Fibroblast of lung (primary cell): ENCODE results near the gene GPR139. TPM values are rescaled to one million over a fixed set of nuclear protein-coding genes. Genes with fewer than 3 reads are reported as not detected.

ENCODE experiments used
- DNase-seq, 2 donors: peaks; one replicate each; pipeline versions ENCODE4 v3.0.0 to v3.0.0-alpha.2; 2010; ENCODE audit warnings: low read depth in 2 of 2
- H2AFZ ChIP-seq: 2 replicates; pipeline ENCODE4 v1.5.1; 2012; ENCODE audit warnings: low read length, control low read depth, inconsistent platforms
- H3K27ac ChIP-seq: 2 replicates; pipeline ENCODE4 v1.5.1; 2011; ENCODE audit warnings: low read length, control low read depth; ENCODE audit not compliant: insufficient read depth
- H3K27me3 ChIP-seq: 2 replicates; pipeline ENCODE4 v1.5.1; 2011; ENCODE audit warnings: mild to moderate bottlenecking, low read length; ENCODE audit not compliant: control insufficient read depth, insufficient read depth
- H3K36me3 ChIP-seq: 2 replicates; pipeline ENCODE4 v1.5.1; 2011; ENCODE audit warnings: low read length; ENCODE audit not compliant: control insufficient read depth, insufficient read depth
- H3K4me1 ChIP-seq: 2 replicates; pipeline ENCODE4 v1.5.1; 2011; ENCODE audit warnings: low read length; ENCODE audit not compliant: control insufficient read depth, insufficient read depth; ENCODE audit errors: extremely low read depth
- H3K4me2 ChIP-seq: 2 replicates; pipeline ENCODE4 v1.5.1; 2011; ENCODE audit warnings: low read length, control low read depth; ENCODE audit not compliant: insufficient read depth; ENCODE audit errors: extremely low read depth
- H3K4me3 ChIP-seq, 4 experiments: fragments of 200-600 bp in 1 of 4; sonication (generic) in 1 of 4; replicated peaks in 1 of 4; 2 replicates each; pipeline ENCODE4 v1.5.1; 2011 to 2016; ENCODE audit warnings: low read length in 4 of 4, low read depth in 3 of 4, mild to moderate bottlenecking in 3 of 4, control low read depth in 2 of 4, inconsistent platforms in 1 of 4, mixed read lengths in 1 of 4; ENCODE audit not compliant: insufficient read depth in 1 of 4; ENCODE audit errors: control extremely low read depth in 1 of 4
- H3K79me2 ChIP-seq: 2 replicates; pipeline ENCODE4 v1.5.1; 2012; ENCODE audit warnings: mild to moderate bottlenecking, low read length, inconsistent platforms; ENCODE audit not compliant: control insufficient read depth, insufficient read depth
- H3K9ac ChIP-seq: 2 replicates; pipeline ENCODE4 v1.5.1; 2011; ENCODE audit warnings: mild to moderate bottlenecking, low read length, control low read depth; ENCODE audit not compliant: insufficient read depth
- H3K9me3 ChIP-seq: 2 replicates; pipeline ENCODE4 v1.5.1; 2012; ENCODE audit warnings: low read depth, low read length; ENCODE audit not compliant: control insufficient read depth, insufficient read depth
- H4K20me1 ChIP-seq: 2 replicates; pipeline ENCODE4 v1.5.1; 2011; ENCODE audit warnings: low read length; ENCODE audit not compliant: control insufficient read depth, insufficient read depth; ENCODE audit errors: extremely low read depth
- EZH2 ChIP-seq: IDR thresholded peaks from 2 replicates; pipeline ENCODE4 v1.5.1; 2012; ENCODE audit warnings: low read length, control low read depth, mild to moderate bottlenecking; ENCODE audit errors: missing control alignments
- polyA plus RNA-seq, 2 donors: library from polyadenylated mRNA; depleted of rRNA in 1 of 2; stranded (reverse) in 1 of 2; unstranded in 1 of 2; fragments of >200 nt; gene quantifications; 2 replicates each; pipeline ENCODE4 v1.2.1, GENCODE V29; 2011 to 2012; ENCODE audit warnings: missing spikeins in 1 of 2
- total RNA-seq: library from RNA; depleted of rRNA; stranded (reverse); fragments of >200 nt; gene quantifications from 2 replicates; pipeline ENCODE4 v1.2.1, GENCODE V29; 2014
- TF ChIP-seq, protein P1 (sequence below), 2 donors: IDR thresholded peaks in 1 of 2; conservative IDR thresholded peaks in 1 of 2; 1 replicate in 1 of 2; 2 replicates in 1 of 2; pipeline ENCODE4 v1.5.1; 2011 to 2012; ENCODE audit warnings: low read length in 2 of 2, control low read depth in 1 of 2, inconsistent platforms in 1 of 2, low read depth in 1 of 2, mild to moderate bottlenecking in 1 of 2

GPR139 gene
- total and polyA plus RNA-seq, 2 donors (not counting 1 experiment from before 2014, with no cell fraction given): not detected

DNA sequence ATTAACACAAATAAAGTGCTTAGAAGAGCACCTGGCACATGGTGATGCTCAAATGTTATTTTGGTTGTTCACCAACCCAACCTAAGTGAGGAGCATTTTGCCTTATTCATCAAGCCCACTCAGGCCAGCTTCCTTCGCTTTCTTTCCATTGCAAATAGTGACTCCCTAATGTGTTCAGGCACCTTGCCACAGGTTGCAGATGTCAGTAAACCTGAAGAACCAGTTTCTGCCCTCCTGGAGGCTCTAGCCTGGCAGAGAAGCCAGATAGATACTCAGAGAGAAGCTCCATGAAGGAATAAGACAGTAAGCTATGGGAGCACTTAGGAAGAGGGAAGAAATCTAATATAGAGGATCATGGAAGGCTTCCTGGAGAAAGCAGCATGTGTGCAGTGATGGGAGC is 23.9 kb downstream of the GPR139 start:
- no peak overlapping the region for H3K9ac ChIP-seq
- no peak for DNase-seq
- H3K79me2 ChIP-seq: no peaks in the 10 kb centered on the region
- H2AFZ ChIP-seq: no peak overlapping the region
- H3K4me2 ChIP-seq: no peak overlapping the region
- H3K4me1 ChIP-seq: no peaks in the 10 kb centered on the region
- TF ChIP-seq, protein P1, sequence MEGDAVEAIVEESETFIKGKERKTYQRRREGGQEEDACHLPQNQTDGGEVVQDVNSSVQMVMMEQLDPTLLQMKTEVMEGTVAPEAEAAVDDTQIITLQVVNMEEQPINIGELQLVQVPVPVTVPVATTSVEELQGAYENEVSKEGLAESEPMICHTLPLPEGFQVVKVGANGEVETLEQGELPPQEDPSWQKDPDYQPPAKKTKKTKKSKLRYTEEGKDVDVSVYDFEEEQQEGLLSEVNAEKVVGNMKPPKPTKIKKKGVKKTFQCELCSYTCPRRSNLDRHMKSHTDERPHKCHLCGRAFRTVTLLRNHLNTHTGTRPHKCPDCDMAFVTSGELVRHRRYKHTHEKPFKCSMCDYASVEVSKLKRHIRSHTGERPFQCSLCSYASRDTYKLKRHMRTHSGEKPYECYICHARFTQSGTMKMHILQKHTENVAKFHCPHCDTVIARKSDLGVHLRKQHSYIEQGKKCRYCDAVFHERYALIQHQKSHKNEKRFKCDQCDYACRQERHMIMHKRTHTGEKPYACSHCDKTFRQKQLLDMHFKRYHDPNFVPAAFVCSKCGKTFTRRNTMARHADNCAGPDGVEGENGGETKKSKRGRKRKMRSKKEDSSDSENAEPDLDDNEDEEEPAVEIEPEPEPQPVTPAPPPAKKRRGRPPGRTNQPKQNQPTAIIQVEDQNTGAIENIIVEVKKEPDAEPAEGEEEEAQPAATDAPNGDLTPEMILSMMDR (conservative IDR thresholded peaks at IDR 0.05 in 1 of 2, IDR thresholded peaks at IDR 0.05 in 1 of 2; ENCODE audit: low read depth in 1 of 2, low read length in 2 of 2): no peak
- no peak for TF ChIP-seq EZH2
- no peak overlapping the region for H3K4me3 ChIP-seq
- H3K36me3 ChIP-seq: no peaks in the 10 kb centered on the region
- no peaks in the 10 kb centered on the region for H4K20me1 ChIP-seq
- no peak overlapping the region for H3K27ac ChIP-seq
- H3K9me3 ChIP-seq: no peaks in the 10 kb centered on the region
- no peaks in the 10 kb centered on the region for H3K27me3 ChIP-seq

GRCh38 chr16:20045886-20046285 is 27.8 kb downstream of the GPR139 start:
- Histone ChIP-seq H3K79me2 (no peaks in the 10 kb centered on the region), H3K4me2 (no peak overlapping the region), H3K9ac (no peak overlapping the region), H3K27me3 (no peaks in the 10 kb centered on the region), H3K9me3 (no peaks in the 10 kb centered on the region), H4K20me1 (no peaks in the 10 kb centered on the region), H3K4me3 (no peak overlapping the region), H3K36me3 (no peaks in the 10 kb centered on the region), H2AFZ (no peak overlapping the region), H3K4me1 (no peaks in the 10 kb centered on the region), H3K27ac (no peak overlapping the region)
- TF ChIP-seq, protein P1 (conservative IDR thresholded peaks at IDR 0.05 in 1 of 2, IDR thresholded peaks at IDR 0.05 in 1 of 2; ENCODE audit: low read depth in 1 of 2, low read length in 2 of 2): no peak
- no peak for TF ChIP-seq EZH2
- DNase-seq: no peak

- no peaks in the 10 kb centered on the region for H3K27me3 ChIP-seq
- no peak for DNase-seq
- no peaks in the 10 kb centered on the region for H3K4me1 ChIP-seq
- TF ChIP-seq, protein P1 (conservative IDR thresholded peaks at IDR 0.05 in 1 of 2, IDR thresholded peaks at IDR 0.05 in 1 of 2; ENCODE audit: low read depth in 1 of 2, low read length in 2 of 2): no peak
- no peak for TF ChIP-seq EZH2
- no peak overlapping the region for H3K4me2 ChIP-seq
- H3K9ac ChIP-seq: no peak overlapping the region
- H3K79me2 ChIP-seq: no peaks in the 10 kb centered on the region
- H3K27ac ChIP-seq: no peak overlapping the region
- H2AFZ ChIP-seq: no peak overlapping the region
- H4K20me1 ChIP-seq: no peaks in the 10 kb centered on the region
- no peaks in the 10 kb centered on the region for H3K9me3 ChIP-seq
- H3K4me3 ChIP-seq: no peak overlapping the region
- H3K36me3 ChIP-seq: no peaks in the 10 kb centered on the region
Measured at GRCh38 chr16:20042848-20043247, 30.8 kb downstream of the GPR139 start.
